ENCODE results near the gene CCR4. TPM values are rescaled to one million over a fixed set of nuclear protein-coding genes. Genes with fewer than 3 reads are reported as not detected.

Gene CCR4
- total and polyA plus RNA-seq, 9 of the 15 experiments (the other 6 are each of a cell fraction or from before 2014, with no cell fraction given): 0.04 to 0.47 (median 0.25) TPM; not detected in 1

- in situ Hi-C loops (cut with MboI) (no loop called here), intact Hi-C loops (cut with micrococcal nuclease) (no loop called here)
- no peaks in the 10 kb centered on the region for H3K4me1 ChIP-seq (replicated peaks in 1 of 2; ENCODE audit: control insufficient read depth in 2 of 2, insufficient read depth in 2 of 2, low read length in 2 of 2)
- no peak for FAIRE-seq
- ChIA-PET CTCF (ENCODE audit: low intra/inter-chr PET ratio) (no interaction called here), POLR2A (interaction anchor here (0.6 to 0.8 kb wide), 2 partner anchors 10 to 54 kb away, joined by 3 read pairs; no protein-coding TSS in a partner anchor)
- WGBS (ENCODE audit: insufficient coverage, low coverage, missing lambda C conversion rate): 52% methylated on average over 2 of the region's 2 CpGs
- H3K36me3 ChIP-seq (ENCODE audit: control insufficient read depth, insufficient read depth, low read length): no peaks in the 10 kb centered on the region
- H4K20me1 ChIP-seq (replicated peaks; ENCODE audit: control insufficient read depth, insufficient read depth, low read length): no peaks in the 10 kb centered on the region
- peak; percentile 51; the same call in 1 of the 2 replicates for TF ChIP-seq C11orf30 (IDR thresholded peaks at IDR 0.05; ENCODE audit: low read depth)
- TF ChIP-seq RUNX1 (IDR thresholded peaks at IDR 0.05; ENCODE audit: low read depth): no peak
- TF ChIP-seq ZNF316 (IDR thresholded peaks at IDR 0.05): peak; percentile 82
- no peak for TF ChIP-seq ZNF717 (CRISPR knock-in tag; IDR thresholded peaks at IDR 0.05)
- no peak for TF ChIP-seq ZNF41 (CRISPR knock-in tag; conservative IDR thresholded peaks at IDR 0.05)
- TF ChIP-seq MAFF (IDR thresholded peaks at IDR 0.05; ENCODE audit: low read length): 0 out of 2 replicates have a peak, but pooled peaks have one; percentile 10
- no peak overlapping the region for H2AFZ ChIP-seq (ENCODE audit: low read depth, low read length)
- no peak overlapping the region for H3K9ac ChIP-seq (ENCODE audit: insufficient read depth in 1 of 2, low read depth in 2 of 2, low read length in 2 of 2)
- no peaks in the 10 kb centered on the region for H3K9me3 ChIP-seq (replicated peaks; ENCODE audit: control insufficient read depth, insufficient read depth, low read depth, low read length)
- no peak for ATAC-seq
- H3K4me3 ChIP-seq: no peak overlapping the region
- no TSS peak for BruUV-seq (replicated peaks)
- H3K4me2 ChIP-seq (ENCODE audit: insufficient read depth, low read length): no peak overlapping the region
- no peaks in the 10 kb centered on the region for H3K79me2 ChIP-seq (ENCODE audit: control insufficient read depth, insufficient read depth, low read length)
- H3K9me1 ChIP-seq (ENCODE audit: control insufficient read depth, insufficient read depth, low read length): no peaks in the 10 kb centered on the region
- H3K27ac ChIP-seq (ENCODE audit: extremely low read depth, low read depth, low read length): no peak overlapping the region
- peaks cover 9 to 20% of the 10 kb centered on the region in 2 experiments; a peak in 4 of 5 replicates for H3K27me3 ChIP-seq (ENCODE audit: control insufficient read depth in 2 of 2, insufficient read depth in 2 of 2, low read length in 2 of 2)
- no peak for DNase-seq (ENCODE audit: extremely low read depth in 1 of 4, low spot score in 3 of 4)
Observed at GRCh38 chr3:32919920-32920319, 31.5 kb upstream of the CCR4 start.

GRCh38 chr3:32922078-32922477 is 29.4 kb upstream of the CCR4 start:
- H3K79me2 ChIP-seq (ENCODE audit: control insufficient read depth, insufficient read depth, low read length): no peaks in the 10 kb centered on the region
- FAIRE-seq: no peak
- no peak for ATAC-seq
- H3K4me2 ChIP-seq (ENCODE audit: insufficient read depth, low read length): no peak overlapping the region
- no peaks in the 10 kb centered on the region for H3K9me1 ChIP-seq (ENCODE audit: control insufficient read depth, insufficient read depth, low read length)
- peak in 1 of 4 experiments; percentile 8 for DNase-seq (ENCODE audit: extremely low read depth in 1 of 4, low spot score in 3 of 4)
- no peaks in the 10 kb centered on the region for H4K20me1 ChIP-seq (replicated peaks; ENCODE audit: control insufficient read depth, insufficient read depth, low read length)
- intact Hi-C loops (cut with micrococcal nuclease) (no loop called here), in situ Hi-C loops (cut with MboI) (no loop called here)
- no peak overlapping the region for H3K9ac ChIP-seq (ENCODE audit: insufficient read depth in 1 of 2, low read depth in 2 of 2, low read length in 2 of 2)
- BruUV-seq (replicated peaks): no TSS peak
- H3K27me3 ChIP-seq (ENCODE audit: control insufficient read depth in 2 of 2, insufficient read depth in 2 of 2, low read length in 2 of 2): peaks cover 13 to 24% of the 10 kb centered on the region in 2 experiments; a peak in 4 of 5 replicates
- WGBS (ENCODE audit: insufficient coverage, low coverage, missing lambda C conversion rate): 28% methylated on average over 7 of the region's 7 CpGs
- H3K9me3 ChIP-seq (replicated peaks; ENCODE audit: control insufficient read depth, insufficient read depth, low read depth, low read length): no peaks in the 10 kb centered on the region
- H3K36me3 ChIP-seq (ENCODE audit: control insufficient read depth, insufficient read depth, low read length): no peaks in the 10 kb centered on the region
- no peak overlapping the region for H3K4me3 ChIP-seq
- no peaks in the 10 kb centered on the region for H3K4me1 ChIP-seq (replicated peaks in 1 of 2; ENCODE audit: control insufficient read depth in 2 of 2, insufficient read depth in 2 of 2, low read length in 2 of 2)
- POLR2A ChIA-PET: interaction anchor here (0.5 to 1.0 kb wide), 3 partner anchors 12 to 89 kb away, joined by 3 to 4 read pairs (median 3); no protein-coding TSS in a partner anchor
- H3K27ac ChIP-seq (ENCODE audit: extremely low read depth, low read depth, low read length): no peak overlapping the region
- CTCF ChIA-PET (ENCODE audit: low intra/inter-chr PET ratio): no interaction called here
- H2AFZ ChIP-seq (ENCODE audit: low read depth, low read length): no peak overlapping the region
- TF ChIP-seq HDAC1 (IDR thresholded peaks at IDR 0.05): no peak
- no peak for TF ChIP-seq RBM39 (optimal IDR thresholded peaks at IDR 0.05; ENCODE audit: low read depth, low read length)
- TF ChIP-seq ZNF324 (CRISPR knock-in tag; IDR thresholded peaks at IDR 0.05): no peak
- TF ChIP-seq NFRKB (IDR thresholded peaks at IDR 0.05; ENCODE audit: low read depth): no peak
- no peak for TF ChIP-seq KHSRP (IDR thresholded peaks at IDR 0.05)
- TF ChIP-seq ZBTB2 (IDR thresholded peaks at IDR 0.05): no peak
- no peak for TF ChIP-seq FOXK1 (CRISPR knock-in tag; IDR thresholded peaks at IDR 0.05; ENCODE audit: borderline replicate concordance)
- TF ChIP-seq ZNF511 (CRISPR knock-in tag; IDR thresholded peaks at IDR 0.05): no peak
- no peak for TF ChIP-seq ATF2 (CRISPR knock-in tag; IDR thresholded peaks at IDR 0.05)
- no peak for TF ChIP-seq RBM22 (IDR thresholded peaks at IDR 0.05; ENCODE audit: low read depth, low read length, poor library complexity, severe bottlenecking)

All from K562 (cell line).